Measurements from ENCODE around the gene SLC17A3.

The SLC17A3 gene

DNA sequence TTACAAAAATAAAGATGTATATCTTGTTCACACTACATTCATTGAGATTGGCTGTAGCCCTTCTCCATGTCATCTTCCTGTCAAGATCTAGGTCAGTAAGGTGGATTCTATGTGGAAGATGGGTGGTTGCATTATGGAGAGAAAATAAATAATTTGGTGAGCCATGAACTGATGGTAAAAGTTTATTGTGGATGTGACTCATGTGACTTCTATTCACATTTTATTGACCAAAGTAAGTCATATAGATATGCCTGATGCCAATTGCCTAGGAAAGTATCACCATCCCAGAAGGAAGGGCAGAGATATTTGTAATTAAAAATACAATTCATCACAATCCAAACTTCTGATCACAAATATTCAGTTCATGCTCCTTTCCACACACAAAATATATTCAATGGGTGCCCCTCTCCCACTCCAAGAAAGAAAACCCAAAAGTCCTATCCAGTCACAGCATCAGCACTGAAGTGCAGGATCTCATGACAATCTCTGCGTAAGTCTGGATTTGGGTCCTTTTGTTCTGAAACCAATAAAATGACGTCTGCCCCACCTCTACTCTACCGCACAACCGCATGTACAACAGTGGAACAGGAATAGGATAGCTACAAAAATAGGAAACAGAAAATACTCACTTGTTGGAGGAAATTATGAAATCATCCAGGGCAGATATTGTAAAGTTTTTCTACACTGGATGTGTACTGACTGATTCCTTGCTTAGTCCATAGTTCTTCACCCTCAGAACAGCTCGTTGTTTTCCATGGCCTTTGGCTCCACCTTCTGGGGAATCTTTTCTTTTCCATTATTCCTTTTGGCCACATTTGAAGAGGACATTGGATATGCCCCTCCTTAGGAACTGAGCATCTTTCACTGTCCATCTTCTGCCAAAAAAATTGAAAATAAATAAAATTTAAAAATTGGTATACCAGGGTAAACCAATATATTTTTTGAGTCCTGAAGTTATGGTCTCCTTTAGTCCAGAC is 16.1 kb upstream of the SLC17A3 start:
- peak; percentile 40 for DNase-seq

DNA sequence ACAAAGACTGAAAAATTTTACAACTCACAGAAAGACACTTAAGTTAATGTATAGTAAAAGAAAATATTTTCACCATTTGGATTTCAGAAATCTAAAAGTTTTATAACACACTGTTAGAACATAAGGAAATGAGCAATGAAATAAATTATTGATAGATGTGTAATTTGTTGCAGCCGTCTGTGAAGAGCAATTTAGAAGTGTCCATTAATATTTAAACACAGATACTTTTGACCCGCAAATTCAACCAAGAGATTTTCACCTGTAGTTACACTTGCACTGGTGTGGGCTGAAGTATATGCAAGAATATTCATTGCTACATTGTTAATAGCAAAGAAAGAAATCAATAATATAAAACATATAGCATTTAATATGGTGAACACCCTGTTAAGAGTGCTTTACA is 14.6 kb upstream of the SLC17A3 start:
- no peak for DNase-seq

DNA sequence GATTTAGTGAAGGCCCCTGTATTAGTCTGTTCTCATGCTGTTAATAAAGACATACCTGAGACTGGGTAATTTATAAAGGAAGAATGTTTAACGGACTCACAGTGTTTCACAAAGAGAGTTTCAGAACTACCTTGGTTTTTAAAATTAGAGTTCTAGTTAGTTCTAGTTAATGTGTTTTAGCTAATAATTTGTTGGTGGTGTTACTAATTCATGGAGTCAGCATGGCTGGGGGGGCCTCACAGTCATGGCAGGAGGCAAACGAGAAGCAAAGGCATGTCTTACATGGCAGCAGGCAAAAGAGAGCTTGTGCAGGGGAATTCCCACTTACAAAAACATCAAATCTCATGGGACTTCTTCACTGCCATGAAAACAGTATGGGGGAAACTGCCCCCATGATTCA is 12.0 kb upstream of the SLC17A3 start:
- DNase-seq, result no peak

DNA sequence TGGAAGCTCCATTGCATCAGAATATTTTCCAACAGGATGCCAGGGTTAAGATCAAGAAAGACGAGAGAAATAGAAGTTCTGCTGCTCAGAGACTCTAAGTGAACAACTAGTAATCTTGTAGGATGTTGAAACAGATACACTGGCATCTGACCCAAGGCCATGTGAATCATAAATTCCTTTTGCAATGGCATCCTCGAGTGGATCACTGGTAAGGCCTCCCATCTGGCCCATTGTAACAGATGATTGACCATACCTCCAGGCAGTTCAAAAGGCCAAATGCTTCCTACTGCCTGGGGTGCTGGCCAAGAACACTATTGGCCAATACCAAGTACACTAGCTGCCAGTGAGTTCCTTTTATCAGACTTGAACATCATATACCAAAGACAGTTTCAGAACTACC is 9.9 kb upstream of the SLC17A3 start:
- DNase-seq, result no peak

DNA sequence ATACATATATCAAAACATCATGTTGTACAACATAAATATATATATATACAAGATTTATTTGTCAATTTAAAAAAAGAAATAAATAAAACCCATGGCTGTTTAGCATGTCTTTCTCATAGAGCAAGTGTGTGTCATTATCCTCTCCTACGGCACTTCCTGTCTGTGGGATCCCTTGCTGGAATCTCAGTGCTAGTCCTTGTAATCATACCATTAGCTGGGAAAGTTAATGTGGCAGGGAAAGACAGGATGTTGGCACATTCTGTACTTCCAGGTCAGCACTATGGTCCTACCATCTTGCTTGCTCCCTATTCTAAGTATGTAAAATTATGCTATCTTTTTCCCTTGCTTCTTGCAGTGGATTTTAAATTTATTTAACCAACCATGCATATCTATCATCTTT is 9.5 kb upstream of the SLC17A3 start:
- no peak for DNase-seq

DNA sequence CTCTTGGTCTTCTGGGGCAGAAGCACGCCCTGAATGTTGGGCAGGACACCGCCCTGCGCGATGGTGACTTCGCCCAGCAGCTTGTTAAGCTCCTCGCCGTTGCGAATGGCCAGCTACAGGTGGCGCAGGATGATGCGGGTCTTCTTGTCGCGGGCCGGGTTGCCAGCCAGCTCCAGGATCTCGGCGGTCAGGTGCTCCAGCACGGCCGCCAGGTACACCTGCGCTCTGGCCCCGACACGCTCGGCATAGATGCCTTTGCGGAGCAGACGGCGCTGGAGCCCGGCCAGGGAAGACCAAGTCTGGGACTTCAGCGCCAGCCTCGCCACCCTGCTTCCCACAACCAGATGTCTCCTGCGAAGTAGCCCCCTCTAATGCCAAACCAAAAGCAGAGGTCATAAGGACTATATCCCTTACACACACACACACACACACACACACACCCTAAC is 8.0 kb upstream of the SLC17A3 start:
- DNase-seq, result no peak

DNA sequence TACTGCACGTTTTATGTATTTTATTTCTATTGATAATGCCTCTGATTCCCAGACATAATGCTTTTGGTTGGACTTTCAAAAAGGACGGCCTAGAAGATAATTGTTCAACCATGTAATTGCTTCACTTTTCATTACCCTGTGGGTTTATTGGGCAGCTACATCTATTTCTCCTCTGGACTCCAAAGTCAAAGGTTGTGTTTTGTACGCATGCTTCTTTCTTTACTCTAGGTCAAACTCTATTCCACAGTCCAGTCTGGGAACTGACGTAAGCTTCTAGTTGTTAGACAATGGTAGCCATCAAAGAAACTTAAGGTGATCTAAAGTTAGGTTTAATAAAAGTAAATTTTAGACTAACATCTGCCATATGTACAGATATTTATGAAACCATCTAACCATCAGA is 6.6 kb upstream of the SLC17A3 start:
- no peak for DNase-seq

DNA sequence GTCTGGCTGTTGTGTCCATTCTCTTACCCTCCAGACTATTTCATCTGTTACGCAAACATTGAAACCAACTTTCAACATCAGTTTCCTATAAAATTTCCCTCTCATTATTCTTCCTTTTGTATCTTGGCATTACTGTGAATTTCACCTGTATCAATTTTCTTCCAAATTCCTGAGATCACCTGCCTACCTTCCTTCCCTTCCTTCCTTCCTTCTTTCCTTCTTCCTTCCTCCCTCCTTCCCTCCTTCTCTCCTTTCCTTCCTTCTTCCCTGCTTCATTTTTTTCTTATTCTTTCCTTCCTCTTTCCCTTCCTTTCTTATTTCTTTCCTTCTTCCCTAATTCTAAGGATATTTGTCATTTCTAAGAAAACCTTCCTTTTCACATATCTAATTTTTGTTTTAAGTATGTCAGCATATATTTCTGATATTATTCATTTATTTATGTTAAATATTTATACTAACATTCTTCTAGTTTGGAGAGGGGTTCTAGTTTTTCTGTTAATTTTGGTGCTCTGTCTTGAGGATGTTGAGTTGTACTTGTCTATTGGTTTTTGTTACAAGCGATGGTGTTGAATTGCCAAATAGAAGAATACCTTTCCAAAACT is 4.8 kb upstream of the SLC17A3 start:
- no peak for DNase-seq

DNA sequence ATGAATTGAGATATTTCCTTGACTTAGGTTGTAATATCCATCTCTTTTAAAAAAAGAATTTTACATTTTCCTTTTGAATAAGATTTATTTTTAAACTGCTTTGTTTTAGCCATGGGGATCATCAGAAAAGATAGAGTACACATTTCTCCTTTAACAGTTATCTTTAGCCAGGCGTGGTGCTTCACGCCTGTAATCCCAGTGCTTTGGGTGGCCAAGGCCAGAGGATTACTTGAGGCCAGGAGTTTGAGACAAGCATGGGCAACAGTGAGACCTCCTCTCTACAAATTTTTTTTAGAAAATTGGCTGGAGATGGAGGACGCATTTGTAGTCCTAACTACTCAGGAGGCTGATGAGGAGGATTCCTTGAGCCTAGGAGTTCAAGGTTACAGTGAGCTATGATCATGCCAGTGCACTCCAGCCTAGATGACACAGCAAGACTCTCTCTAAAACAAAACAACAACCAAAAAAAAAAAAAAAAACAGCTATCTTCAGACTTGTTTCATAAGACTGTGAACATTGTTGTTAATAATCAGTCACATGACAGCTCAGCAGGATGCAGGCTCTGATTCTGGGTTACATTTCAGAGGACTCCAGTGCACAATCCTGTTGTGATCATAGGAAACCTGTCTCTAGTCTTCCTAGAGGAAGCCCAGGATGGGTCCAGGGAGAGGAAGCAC is 2.0 kb upstream of the SLC17A3 start:
- no peak for DNase-seq

DNA sequence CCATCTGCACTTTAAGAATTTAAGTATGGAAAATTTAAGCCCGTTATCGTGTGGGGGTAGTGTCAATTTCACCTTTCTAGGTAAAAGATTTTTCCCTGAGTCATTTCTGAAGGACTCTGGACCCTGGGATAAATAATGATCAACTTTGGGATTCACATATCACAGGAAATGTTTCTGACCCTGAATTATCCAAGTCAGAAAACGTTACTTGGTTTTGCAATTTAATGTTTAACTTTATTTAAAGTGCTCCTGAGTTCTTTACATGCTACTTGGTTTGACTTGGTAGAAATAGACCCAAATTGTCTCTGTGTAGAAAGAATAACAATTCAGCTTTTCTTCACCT is 1.5 kb upstream of the SLC17A3 start:
- DNase-seq, result no peak

DNA sequence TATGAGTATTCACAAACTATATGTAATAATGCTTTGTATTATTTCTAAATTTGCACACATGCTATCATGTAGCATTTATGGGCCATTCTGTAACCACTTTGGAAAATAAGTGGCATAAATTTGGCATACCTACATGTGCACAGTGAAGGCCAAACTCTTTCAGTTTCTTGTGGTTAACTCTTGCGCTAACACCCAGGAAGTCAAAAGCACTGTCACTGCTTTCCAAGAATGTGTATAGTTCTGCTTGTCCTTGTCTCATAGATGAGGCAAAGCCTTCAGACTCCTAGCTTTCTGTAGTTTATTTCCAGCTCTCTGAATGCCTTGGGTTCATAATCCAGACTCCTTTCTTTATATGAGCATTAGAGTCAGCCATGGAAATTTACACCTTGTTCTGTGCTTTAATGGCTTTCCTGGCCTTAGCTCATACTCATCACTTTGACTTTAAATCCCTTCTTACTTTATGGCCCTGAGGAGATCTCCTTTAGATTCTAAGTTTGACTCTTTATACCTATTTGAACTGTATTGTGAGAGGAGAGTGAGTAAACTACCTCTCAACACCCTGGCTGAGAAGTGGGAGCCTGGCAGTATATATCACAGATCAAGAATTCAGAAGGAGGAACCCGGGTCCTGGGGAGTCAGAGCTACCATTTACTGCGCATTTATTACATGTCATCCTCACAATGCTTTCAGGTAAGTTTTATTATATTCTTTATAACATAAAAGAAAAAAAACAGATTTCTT is 949 bp upstream of the SLC17A3 start:
- no peak for DNase-seq

DNA sequence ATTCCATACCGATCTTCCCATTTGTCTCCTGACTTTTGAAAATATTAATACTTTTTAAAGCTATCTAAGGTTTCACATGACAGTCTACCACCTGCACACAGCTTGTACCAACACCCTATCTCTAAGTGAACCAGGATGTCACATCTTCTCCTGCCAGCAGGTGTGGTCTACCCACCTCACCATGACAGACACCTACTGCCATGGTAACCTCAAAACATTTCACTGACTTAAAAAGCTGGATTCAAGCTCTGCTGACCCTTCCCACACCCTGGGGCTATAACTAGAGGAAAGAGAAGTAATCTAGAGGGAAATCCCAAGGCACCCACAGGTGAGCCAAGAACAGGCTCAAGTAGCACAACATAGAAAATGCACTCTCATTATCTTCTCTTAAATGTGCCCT is 1.2 kb downstream of the SLC17A3 start:
- DNase-seq, result no peak

DNA sequence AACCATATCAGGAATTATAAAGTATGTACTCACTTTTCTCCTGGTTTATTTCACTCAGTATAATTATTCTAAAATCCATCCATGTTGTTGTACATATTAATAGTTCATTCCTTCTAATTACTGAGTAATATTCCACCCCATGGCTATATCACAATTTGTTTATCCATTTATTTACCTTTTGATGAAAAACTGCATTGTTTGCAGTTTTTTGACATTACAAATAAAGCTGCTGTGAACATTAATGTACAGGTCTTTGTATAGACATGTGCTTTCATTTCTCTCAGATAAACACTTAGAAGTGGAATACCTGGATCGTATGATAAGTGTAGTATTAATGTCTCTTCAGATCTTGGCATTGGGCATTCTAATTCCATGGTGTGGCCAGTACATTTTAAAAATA is 4.2 kb downstream of the SLC17A3 start:
- DNase-seq, result no peak

DNA sequence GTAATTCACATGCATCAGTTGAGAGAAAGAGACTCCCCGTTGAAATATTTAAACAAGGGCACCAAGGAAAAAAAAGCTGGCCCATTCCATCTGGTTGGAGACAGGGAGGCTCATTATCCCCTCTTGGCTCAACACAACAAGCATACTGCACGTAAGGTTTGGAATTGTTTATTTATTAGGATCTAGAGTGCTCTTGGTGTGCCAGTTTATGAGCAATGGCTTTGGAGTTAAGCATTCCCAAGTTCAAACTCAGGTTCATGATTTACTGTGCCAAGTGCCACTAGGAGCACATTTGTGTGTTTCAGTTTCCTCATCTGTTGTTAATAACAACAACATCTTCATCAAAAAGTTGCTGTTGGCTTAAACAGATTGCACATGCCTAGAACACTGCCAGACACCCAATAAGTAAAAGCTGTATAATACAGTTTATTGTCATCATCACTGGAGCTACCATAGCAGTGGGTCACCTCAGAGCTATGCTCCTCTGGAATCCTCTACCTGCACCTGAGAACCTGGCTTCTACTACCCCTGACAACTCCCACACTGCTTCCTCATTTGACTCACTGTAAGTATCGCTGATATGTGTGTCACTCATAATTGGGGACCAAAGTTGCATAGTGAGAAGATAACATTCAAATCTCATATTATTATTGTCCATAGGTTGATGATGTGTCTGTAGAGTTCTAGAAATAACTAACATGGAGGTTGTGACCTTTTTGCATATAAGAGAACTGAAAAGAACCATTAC is 5.4 kb downstream of the SLC17A3 start:
- DNase-seq, result no peak

DNA sequence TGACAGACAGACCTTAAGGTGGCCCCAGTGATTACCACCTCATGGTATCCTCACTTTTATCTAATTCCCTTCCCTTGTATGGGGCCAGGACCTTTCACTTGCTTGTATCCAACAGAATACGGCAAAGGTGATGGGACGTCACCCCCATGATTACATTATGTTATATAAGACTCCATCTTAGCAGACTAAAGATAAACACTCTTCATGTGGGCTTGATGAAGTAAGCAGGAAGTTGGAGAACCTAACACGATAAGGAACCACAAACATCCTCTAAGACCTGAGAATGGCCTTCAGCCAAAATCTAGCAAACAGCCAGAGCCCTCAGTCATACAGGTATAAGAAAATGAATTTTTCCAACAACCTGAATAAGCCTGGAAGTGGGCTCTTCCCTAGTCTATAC is 8.0 kb downstream of the SLC17A3 start:
- no peak for DNase-seq

DNA sequence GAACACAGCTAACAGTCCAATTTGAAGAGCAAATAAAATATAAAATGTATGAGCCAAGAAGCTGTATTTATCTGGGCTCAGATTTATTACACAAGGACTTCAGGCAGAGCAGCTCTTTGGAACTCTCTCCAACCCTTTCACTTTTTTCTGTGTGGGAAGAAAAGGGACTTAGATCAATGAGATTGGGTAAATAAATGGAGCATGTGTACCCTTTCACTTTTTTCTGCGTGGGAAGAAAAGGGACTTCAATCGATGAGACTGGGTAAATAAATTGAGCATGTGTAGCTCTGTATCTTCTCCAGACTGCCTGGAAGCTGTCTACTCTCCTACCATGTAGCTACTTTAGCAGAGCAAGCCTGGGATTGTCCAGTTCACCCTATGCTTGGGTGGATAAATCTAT is 10.7 kb downstream of the SLC17A3 start:
- no peak for DNase-seq

DNA sequence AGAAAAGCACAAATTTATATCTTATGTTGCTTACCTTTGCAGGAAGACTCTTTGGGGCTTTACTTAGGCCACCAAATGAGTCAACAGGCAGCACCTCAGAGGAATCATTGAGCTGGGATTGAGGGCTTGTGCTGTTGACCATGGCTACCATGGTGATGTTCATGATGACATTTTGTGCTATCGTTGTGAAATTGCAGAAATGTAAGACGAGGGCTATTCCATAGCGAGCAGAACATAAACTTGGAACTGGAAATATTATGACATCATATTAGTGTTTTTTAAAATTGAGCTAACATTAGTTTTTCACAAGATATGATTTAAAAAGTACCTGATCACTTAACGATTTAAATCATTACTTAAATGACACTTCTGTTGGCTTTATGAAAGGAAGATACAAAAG is 11.8 kb downstream of the SLC17A3 start:
- DNase-seq, result no peak

DNA sequence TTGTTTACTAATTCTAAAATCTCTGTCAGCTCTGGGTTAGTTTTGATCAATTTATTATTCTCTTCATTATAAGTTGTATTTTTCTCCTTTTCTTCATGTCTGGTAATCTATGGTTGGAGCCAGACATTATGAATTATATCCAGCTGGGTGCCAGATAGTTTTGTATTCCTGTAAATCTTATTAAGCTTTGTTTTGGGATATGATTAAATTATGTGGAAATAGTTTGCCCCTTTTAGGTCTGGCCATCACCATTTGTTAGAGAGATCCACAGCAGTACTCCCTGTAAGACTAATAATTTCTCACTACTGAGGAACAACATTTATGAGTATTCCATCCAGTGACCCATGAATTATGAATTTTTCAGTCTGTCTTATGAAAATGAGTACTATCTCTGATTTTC is 21.3 kb downstream of the SLC17A3 start:
- DNase-seq, result no peak

DNA sequence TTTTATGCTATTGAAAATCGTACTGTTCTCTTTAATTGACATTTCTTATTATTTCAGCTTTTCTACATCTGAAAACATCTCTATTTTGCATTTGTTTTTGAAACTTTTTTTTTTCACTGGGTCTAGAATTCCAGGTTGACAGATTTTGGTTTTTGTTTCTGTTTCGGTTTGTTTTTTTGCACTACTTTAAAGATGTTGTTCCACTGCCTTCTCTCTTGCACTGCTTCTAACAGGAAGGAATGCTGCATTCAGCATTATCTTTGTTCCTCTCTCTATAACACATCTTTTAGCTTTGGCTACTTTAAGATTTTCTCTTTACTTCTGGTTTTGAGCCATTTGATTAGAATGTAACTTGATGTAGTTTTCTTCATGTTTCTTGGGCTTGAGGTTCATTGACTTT is 22.1 kb downstream of the SLC17A3 start:
- DNase-seq, result no peak

DNA sequence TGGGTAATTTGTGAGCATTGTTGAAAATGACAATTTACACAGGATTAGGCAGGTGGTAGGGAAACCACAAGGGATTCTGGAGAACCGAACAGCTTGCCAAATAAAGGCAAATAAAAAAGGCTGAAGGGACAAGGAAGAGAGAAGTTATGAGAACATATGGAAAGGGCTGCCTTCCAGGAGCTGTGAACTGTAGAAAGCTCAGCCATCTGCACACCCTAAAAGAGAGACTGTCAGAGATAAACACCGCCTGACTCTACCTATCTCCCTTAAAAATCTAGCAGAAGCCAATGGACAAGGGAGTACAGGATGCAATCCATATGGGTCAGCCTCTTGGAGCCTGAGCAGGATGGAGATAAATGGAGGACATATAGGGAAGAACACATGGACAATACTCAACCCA is 29.5 kb downstream of the SLC17A3 start:
- DNase-seq, result no peak

DNA sequence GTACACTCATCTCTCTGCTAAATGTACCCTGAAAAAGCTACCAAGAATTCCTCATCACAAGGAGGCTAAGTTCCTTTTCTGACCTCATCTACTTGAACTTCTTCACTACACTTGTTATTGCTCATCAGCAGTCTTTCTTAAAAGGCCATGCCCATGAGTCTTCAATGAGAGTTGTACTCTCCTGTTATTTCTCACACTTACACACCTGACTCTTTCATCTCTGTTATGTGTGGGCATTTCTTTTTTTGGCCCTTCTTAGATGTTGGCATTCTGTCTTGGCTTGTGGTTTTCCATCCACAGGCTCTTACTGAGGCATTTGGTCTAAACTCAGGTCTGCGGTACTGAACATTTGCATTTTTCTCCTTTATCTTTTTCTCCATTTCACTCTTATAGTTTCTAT is 31.5 kb downstream of the SLC17A3 start:
- no peak for DNase-seq

DNA sequence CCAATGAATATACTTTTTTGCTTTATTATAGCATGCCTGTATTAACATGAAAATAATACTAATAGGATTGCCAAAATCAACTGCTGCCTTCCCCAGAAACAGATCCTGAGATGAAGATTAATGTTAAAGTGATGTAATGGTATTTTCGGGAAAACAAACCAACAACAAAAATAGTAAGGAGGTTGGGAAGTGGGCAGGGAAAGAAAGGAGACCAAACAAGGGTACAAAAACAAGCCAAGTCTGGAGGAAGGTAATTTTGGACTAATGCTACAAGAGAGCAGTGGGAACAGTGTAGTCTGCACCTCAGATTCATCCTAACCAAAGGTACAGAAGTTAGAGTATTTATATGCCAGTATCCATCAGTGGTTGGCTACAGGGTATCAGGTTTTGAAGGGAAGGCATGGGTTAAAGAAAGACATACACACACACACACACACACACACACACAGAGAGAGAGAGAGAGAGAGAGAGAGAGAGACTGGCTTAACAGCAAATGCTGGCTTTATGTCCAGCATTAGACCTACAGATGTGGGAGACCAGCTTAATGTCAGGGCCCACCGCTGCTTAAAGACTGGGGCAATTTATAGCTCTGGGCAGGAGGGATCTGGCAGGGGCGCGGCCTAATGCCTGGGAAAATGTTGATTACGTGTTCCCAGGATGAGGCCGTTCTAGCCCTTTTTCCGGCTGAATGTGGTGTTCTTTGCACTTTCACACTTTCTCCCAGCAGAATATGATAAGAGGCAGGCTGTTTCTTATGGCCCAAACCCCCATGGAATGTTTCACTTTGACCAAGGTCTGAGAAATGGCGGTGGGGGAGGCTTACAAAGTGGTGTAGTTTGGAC is 38.4 kb downstream of the SLC17A3 start:
- DNase-seq, result no peak

All from DMS153 (cell line).